Left hindlimb (tissue), 1 donor: Measurements from ENCODE around the gene LMO1.

Experiments
- DNase-seq: peaks from one replicate; pipeline ENCODE4 v3.0.0-alpha.2; 2018

LMO1 gene

GRCh38 chr11:8203414-8203715 is 60.3 kb downstream of the LMO1 start:
- no peak for DNase-seq

- no peak for DNase-seq
Measured at GRCh38 chr11:8202516-8203413, 60.9 kb downstream of the LMO1 start.

DNA sequence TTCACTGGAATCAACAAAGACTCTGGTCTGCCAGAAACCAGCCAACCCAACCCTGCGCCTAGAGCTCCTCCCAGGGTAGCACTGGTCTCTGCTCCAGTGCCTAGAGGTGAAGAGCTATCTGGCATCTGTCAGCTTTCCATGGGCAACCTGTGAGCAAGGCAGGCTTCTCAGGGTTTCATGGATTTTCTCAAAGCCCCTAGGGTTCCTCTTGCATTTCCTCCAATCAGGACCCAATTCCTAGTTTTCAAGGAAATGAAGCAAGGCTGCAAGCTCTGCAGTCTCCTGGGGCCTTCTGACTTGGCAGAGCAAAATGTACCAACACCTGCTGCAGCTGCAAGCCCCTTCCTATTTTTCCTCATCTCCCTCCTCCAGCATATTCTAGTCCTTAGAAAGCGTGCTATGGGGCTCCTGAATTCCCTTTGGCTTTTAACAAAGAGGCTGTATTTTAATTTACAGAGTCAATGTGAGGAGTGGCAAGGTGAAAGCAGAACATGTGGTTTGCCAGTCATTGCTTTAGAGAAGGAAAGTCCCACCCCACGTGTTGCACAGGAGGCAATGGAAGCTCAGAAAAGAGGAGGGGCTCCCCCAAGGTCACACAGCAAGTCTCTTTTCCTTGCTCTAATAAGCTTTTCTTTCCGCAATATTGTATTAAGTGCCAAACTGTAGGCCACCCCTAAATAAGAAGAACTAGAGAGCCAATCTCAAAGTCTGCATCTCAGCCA is 61.9 kb downstream of the LMO1 start:
- DNase-seq = no peak

DNA sequence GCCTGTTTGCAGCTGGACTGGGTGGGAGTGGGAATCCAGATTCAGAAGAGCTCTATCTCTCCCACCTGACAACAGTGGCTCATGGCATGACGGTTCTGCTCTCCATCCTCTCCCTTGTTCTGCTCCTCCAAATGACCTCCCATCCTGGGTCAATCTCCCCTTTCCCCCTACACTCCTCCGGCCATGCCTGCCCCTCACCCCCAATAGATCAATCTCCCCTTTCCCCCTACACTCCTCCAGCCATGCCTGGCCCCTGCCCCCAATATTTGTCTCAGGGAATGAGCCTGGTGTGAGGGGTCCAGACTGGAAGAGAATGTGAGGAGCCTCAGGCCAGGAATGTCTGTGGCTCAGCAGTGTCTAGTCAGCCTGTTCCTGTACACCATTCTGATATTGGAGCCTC is 64.0 kb downstream of the LMO1 start:
- DNase-seq = no peak

DNA sequence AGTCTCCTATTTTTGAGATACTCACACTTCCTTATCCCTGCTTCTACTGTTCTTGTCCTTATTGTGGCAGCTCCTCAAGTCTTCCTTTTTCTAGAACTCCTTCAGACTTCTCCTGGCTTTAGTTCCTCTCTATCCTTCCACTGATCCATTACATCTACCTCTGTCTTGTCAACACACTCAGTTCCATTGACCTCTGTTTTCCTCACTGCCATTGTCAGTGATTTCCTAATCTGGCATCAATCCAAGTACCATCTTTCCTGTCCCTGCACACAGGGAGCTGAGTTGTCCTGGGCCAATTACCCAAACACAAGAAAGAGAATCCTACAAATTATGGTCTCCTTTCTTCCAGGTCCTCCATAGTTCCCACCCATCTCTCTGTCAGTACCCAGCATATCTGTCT is 66.9 kb downstream of the LMO1 start:
- DNase-seq = no peak

- DNase-seq = no peak
Measured at GRCh38 chr11:8194956-8195355, 68.7 kb downstream of the LMO1 start.

DNA sequence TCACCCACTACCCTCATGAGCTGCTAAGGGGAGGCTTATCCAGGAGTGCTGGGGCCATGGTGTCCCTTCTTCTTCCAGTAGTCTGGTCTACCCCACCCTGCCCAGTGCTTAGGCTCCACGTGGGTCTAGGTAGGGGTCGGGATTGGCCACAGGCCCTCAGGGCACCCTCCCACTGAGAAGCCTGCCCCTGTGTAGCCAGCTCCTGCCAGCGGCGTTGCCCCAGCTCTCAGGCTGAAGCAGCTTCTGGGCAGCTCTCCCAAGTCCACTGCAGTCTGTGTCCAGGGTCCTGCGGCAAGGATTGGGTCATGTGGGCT is 70.8 kb downstream of the LMO1 start:
- no peak for DNase-seq

DNA sequence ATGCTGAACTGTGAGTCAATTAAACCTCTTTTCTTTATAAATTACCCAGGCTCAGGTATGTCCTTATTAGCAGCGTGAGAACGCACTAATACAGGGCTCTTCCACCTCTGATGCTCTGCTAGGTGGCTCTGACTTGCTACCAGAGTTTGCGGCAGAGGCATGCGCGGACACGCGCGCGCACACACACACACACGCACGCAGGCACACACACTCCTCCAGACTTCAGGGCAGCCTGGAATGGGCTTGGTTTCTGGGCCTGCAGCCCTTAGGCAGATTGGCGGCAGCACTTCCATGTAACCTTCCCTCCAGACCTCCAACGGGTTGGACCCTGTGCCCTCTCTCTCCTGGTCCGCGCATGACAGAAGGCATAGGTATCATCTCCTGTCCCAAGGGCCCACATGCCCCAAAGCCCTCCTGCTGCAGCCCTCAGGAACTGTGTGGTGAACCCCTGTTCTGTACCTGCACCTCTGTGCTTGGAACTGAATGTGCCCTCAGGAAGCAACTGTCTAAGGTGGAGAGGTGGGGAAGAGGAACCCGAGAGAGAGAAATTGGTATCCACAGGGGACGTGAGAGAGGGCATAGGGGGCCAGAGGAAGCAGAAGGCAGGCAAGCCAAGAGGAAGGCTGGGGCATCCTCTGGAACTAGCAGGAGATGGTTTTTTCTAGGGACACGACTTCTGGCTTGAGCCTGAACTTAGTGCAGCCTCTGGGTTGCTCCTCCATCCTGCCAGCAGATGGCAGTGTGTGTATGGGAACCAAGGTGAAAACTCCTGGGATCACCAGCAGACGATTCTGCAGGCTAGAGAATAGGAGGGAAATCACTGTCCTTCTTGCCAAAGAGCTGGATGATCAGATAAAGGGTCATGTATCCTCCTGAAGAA is 71.4 kb downstream of the LMO1 start:
- peak; percentile 68 for DNase-seq

- no peak for DNase-seq
Measured at GRCh38 chr11:8190431-8190830, 73.2 kb downstream of the LMO1 start.

DNA sequence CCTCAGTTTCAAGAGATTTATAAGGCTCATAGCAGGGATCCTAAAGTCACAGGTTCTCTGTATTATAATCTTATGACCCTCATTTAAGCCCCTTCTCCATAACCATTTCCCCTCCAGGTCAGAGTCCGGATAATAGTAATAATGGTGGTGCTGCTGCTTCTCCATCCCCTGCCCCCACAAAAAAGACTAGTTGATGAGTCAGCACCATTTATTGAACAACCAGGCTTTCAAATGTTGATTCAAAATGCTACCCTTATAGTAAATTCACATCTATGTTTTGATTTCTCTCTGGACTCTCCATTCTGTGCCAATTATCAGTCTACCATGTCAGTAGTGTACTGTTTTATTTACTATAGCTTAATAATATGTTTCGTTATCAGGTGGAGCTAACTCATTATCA is 77.2 kb downstream of the LMO1 start:
- no peak for DNase-seq

GRCh38 chr11:8183111-8183510 is 80.6 kb downstream of the LMO1 start:
- no peak for DNase-seq

- DNase-seq = no peak
Measured at GRCh38 chr11:8180469-8180868, 83.2 kb downstream of the LMO1 start.

- no peak for DNase-seq
Measured at GRCh38 chr11:8178297-8178696, 85.4 kb downstream of the LMO1 start.

- no peak for DNase-seq
Measured at GRCh38 chr11:8177136-8177535, 86.5 kb downstream of the LMO1 start.
